GM10847 (cell line): ENCODE results near the gene RNASEH1.

Experiments
- POLR2A ChIP-seq: IDR thresholded peaks from 2 replicates; pipeline ENCODE4 v1.6.1; 2011; ENCODE audit not compliant: insufficient read length; ENCODE audit errors: extremely low read depth

The RNASEH1 gene

DNA sequence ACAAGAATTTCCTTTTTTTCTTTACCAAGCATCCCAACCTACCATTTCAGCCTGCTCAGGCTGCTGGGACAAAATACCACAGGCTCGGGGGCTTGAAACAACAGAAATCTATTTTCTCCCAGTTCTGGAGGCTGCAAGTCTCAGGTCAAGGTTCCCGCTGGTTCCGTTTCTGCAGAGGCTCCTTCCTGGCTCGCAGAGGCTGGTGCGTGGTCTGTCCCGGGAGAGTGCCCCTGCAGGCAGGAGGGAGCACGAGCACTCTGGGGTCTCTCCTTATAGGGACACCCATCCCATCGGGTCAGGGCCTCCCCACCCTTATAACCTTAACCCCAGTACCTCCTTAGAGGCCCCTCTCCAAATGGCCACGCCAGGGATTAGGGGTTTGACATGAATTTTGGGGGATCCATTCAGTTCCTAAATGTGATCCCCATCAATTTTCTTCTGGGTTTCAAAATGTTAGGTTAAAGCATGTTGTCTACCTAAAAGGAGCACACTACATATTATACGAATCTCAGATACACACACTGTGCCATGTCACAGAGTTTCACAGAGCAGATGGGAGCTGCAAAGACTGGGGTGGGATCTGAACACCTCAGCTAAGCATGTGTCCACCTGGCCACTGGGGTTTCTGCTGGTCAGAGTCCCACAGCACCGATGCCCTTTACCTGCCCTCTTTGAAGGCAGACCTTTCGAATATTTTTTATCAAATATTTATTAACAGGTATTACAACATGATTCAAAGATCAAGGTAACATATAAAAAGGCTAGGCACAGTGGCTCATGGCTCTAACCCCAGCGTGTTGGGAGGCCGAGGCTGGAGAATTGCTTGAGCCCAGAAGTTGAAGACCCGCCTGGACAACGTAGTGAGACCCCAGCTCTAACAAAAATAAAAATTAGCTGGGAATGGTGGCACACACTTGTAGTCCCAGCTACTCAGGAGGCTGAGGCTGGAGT, 21.2 kb downstream of the RNASEH1 start:
- TF ChIP-seq POLR2A, result no peak

GRCh38 chr2:3535794-3536681, 22.1 kb downstream of the RNASEH1 start:
- TF ChIP-seq POLR2A, result no peak

DNA sequence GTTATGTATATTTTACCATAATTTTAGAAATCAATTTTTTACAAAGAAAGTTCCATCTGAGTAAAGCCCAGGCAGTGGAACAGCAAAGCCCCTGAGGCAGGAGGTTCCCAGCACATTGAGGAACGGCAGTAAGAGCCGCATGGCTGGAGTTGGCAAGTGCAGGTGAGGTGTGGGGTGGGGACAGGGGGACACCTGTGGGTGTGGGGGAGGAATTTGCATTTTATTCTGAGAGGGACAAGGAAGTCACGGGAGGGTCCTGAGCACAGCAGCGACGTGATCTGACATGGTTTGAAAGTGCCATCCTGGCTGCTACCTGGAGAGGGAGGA, 22.7 kb downstream of the RNASEH1 start:
- no peak for TF ChIP-seq POLR2A

DNA sequence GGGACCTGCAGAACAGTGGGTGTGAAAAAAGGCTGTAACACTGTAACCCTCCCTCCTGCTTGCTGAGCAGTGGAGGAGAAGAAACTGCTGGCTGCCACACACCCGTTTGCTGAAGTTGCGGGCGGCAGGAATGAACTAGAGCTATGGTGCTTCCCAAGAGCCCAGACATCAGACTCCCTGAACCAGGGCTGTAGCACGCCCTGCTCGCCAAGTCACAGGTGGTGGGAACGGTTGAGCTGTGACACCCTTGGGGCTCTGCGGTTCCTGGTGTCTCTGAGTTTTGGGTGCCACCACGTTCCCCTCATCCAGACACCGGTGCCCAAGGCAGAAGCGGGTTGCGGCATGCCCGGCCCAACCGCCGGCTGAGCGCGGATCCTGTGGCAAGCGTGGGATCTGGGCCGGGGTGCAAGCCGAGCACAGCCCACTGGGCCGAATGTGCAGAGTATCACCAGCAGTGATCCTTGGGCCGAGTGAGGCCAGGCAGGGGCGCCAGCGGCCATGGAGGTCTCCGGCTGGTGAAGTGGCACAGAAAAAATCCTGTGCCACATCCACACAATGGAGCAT, 23.8 kb downstream of the RNASEH1 start:
- TF ChIP-seq POLR2A, result no peak

GRCh38 chr2:3533836-3534235, 24.3 kb downstream of the RNASEH1 start:
- TF ChIP-seq POLR2A, result no peak

DNA sequence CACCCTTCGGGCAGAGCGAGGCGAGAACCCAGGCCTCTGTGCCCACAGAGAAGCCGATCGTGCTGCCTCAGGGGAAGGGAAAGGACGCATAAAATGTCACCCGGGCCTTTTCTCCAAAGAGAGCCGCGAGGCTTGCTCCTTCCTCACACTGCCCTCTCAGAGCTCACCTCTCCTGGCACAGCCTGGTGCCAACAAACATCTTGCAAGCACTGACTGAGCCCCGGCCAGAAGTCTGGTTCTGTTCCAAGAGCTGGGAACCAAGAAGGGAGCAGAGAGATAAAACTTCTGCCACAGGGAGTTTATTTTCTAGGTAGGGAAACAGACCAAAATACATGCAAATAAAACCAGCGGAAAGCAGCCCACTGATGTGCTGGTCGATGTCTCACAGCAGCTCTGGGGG, 25.2 kb downstream of the RNASEH1 start:
- no peak for TF ChIP-seq POLR2A

DNA sequence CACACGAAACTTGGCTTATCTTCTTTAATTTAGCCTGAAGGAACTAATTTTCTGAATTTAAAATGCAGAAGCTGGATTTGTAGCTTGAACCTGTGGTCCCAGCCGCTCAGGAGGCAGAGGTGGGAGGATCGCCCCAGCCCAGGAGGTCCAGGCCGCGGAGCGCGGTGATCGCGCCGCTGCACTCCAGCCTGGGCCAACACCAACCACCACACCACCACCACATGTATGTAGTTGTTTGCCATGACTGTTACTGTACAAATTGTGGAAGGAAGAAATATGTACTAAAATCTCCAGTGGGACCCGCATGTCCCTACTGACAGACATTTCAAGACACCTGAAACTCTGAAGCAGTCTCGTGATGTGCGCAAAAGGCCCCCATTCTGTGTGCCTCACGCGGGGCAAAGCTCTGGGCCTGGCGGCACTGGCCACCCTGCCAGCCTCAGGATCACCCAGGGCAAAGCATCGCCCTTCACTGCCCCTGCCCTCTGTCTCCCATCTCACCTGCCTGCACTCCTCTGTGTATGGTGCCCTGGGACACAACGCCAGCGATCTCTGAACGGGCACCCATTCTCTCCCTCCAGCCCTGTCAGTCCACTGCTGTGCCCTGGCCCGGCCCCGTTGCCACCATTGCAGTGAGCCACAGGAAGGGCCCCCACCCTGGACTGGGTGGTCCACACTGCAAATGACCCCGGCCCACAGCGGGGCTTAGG, 28.7 kb downstream of the RNASEH1 start:
- TF ChIP-seq POLR2A, result no peak

DNA sequence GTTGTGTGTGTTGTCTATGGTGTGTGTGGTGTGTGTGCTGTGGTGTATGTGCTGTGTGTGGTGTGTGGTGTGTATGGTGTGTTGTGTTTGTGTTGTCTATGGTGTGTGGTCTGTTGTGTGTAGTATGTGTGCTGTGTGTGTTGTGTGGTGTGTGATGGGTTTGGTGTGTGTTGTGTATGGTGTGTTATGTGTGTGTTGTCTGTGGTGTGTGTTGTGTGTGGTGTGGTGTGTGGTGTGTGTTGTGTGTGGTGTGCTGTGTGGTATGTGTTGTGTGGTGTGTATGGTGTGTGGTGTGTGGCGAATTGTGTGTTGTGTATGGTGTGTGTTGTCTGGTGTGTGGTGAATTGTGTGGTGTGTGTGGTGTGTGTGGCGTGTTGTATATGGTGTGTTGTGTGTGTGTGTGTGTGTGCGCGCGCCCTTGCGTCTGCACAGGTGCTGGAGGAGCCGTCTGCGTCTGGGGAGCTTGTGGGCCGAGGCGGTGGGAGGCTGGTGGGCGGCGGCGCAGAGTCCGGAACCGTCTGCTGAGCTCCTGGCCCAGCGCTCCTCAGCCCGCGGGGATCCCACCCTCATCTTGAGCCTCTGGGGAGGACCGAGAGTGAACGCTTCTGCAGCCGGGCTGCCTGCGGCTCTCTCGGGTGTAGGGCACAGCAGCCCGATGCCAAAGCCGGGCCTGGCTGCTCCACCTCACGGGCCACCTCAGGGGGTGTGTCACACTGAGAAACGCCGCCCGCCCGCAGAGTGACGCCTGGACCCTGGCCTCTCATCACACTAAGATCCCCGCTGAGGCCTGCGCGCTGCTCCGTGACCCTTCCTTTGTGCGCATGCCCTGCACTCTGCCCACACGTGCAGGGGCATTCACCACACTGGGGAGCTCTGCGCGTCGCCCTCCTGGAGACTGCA, 30.0 kb downstream of the RNASEH1 start:
- TF ChIP-seq POLR2A, result no peak

DNA sequence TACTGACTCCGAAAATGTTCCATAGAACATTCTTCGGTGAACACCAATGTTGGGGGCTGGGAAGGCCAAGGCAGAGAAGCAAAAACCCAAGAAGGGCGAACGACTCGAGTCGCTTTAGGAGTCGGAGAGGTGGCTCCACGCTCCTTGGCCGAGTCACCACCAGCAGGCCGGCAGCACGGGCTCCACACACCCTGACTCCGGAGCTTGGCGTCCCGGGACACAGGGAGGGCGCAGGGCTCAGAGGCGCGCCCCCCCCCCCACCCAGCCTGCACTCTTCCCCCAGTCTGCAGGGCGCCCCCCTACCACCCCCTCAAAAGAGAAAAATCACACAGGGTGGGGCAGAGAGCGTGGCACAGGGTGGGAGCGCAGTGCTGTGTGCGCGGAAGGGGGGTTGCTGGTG, 31.3 kb downstream of the RNASEH1 start:
- TF ChIP-seq POLR2A, result no peak

GRCh38 chr2:3523551-3524041, 34.5 kb downstream of the RNASEH1 start:
- no peak for TF ChIP-seq POLR2A

GRCh38 chr2:3522961-3523421, 35.1 kb downstream of the RNASEH1 start:
- no peak for TF ChIP-seq POLR2A

DNA sequence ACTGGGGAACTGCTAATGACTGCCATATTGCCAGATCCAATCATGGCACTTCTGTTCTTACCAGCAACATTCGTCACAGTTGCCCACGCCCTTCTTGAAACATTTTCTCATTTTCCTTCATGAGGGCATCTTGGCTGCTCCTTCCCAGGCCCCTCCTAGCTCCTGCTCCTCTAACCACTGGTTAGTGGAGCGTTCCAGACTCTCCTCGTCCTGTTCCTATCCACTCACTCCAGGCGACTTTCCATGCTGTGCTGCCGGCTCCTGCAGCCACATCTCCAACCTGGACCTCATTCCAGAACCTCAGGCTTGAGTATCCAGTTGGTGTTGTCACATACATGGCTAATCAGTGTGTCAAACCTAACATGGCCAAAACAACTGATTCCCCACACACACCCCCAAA, 37.5 kb downstream of the RNASEH1 start:
- no peak for TF ChIP-seq POLR2A

GRCh38 chr2:3519255-3520205, 38.6 kb downstream of the RNASEH1 start, which contains the start of gene ADI1:
TSS of gene ADI1 (minus strand) at chr2:3519531. CDS start at chr2:3519487, 44 bp downstream.
- TF ChIP-seq POLR2A, result peak; percentile 58
